ENCODE results near the gene ATCAY. TPM values are rescaled to one million over a fixed set of nuclear protein-coding genes. Genes with fewer than 3 reads are reported as not detected.
A peak's percentile ranks its signal among the peaks of the same experiment; 100 is the strongest.
"Not testable (repeated sequence)": the region's sequence is repeated elsewhere in the genome, so short reads cannot be mapped to it uniquely, and the experiment has no call there.

Gene ATCAY
- polyA plus RNA-seq, 1 donor from 2014 or later = not detected

- Mint-ChIP-seq H3K27ac (no peak overlapping the region), H3K27me3 (no peaks in the 10 kb centered on the region), H3K9me3 (peaks cover 0 to 3% (median 0%) of the 10 kb centered on the region in 3 donors)
Observed at GRCh38 chr19:3904233-3904632, 23.7 kb downstream of the ATCAY start.

DNA sequence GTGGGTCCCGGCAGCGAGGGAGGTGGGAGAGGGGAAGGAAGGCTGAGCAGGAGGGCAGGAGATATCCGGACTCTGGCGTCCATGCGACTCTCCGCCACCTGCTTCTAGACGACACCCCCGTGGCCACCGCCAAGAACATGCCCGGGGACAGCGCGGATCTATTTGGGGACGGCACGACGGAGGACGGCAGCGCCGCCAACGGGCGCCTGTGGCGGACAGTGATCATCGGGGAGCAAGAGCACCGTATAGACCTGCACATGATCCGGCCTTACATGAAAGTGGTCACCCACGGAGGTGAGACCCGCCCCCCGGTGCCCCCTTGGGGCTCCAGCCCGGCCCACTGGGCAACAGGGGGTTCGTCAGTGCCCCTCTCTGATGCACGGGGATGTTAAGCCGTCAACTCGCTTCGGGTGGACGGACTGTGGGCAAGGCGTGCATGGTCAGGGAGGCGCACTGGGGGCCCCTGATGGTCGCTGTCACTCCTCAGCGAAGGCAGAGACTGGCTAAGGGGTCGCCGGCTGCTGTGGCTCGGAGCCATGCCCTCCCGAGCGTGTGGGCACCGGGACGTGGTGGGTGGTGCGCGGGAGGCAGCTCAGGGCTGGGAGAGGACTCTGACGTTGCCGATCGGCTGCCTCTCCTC lies 27.3 kb downstream of the ATCAY start:
- Mint-ChIP-seq H3K27ac (no peak overlapping the region), H3K36me3 (peaks cover 4% of the 10 kb centered on the region), H3K4me1 (no peaks in the 10 kb centered on the region), H3K27me3 (no peaks in the 10 kb centered on the region), H3K9me3 (peaks cover 0 to 6% (median 0%) of the 10 kb centered on the region in 3 donors), H3K4me3 (no peak overlapping the region)

More at GRCh38 chr19:3904233-3904632, 23.7 kb downstream of the ATCAY start:
- H3K4me1 Mint-ChIP-seq = no peaks in the 10 kb centered on the region
- no peaks in the 10 kb centered on the region for H3K36me3 Mint-ChIP-seq
- H3K4me3 Mint-ChIP-seq = no peak overlapping the region

GRCh38 chr19:3908266-3909054 lies 28.0 kb downstream of the ATCAY start:
- H3K27ac Mint-ChIP-seq = no peak overlapping the region

DNA sequence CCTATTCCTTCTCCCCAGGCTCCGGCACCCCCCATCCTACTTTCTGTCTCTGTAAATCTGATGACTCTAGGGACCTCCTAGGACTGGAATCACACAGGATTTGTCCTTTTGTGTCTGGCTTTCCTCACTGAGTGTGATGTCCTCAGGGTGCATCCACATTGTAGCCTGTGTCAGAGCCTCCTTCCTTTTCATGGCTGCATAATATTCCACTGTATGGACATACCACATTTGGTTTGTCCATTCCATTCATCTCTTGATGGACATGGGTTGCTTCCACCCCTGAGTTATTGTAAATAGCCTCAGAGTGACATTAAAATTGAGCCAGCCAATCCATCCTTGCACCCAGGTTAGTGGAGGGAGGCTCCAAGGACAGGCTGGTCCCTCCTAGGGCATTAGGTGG lies 29.6 kb downstream of the ATCAY start:
- H3K36me3 Mint-ChIP-seq = peaks cover 4% of the 10 kb centered on the region
- H3K27ac Mint-ChIP-seq = no peak overlapping the region
- no peak overlapping the region for H3K4me3 Mint-ChIP-seq
- peaks cover 0 to 6% (median 0%) of the 10 kb centered on the region in 3 donors for H3K9me3 Mint-ChIP-seq
- no peaks in the 10 kb centered on the region for H3K27me3 Mint-ChIP-seq
- H3K4me1 Mint-ChIP-seq = no peaks in the 10 kb centered on the region

More at GRCh38 chr19:3908266-3909054, 28.0 kb downstream of the ATCAY start:
- Mint-ChIP-seq H3K4me1 (no peaks in the 10 kb centered on the region), H3K36me3 (peaks cover 4% of the 10 kb centered on the region), H3K27me3 (no peaks in the 10 kb centered on the region), H3K9me3 (peaks cover 0 to 6% (median 0%) of the 10 kb centered on the region in 3 donors), H3K4me3 (no peak overlapping the region)

DNA sequence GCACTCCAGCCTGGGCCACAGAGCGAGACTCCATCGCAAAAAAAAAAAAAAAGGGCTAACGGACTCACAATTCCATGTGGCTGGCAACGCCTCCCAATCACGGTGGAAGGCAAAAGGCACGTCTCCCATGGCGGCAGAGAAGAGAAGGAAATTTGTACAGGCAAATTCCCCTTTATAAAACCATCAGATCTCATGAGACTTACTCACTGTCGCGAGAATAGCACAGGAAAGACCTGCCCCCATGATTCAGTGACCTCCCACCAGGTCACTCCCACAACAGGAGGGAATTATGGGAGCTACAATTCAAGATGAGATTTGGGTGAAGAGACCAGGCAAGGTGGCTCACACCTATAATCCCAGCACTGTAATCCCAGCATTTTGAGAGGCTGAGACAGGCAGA lies 33.7 kb downstream of the ATCAY start:
- Mint-ChIP-seq H3K27me3 (peaks cover 7% of the 10 kb centered on the region), H3K27ac (no peak overlapping the region), H3K9me3 (peaks cover 4 to 5% (median 4%) of the 10 kb centered on the region in 3 donors), H3K4me3 (no peak overlapping the region), H3K4me1 (peaks cover 0 to 4% (median 0%) of the 10 kb centered on the region in 3 donors), H3K36me3 (peaks cover 4% of the 10 kb centered on the region)

DNA sequence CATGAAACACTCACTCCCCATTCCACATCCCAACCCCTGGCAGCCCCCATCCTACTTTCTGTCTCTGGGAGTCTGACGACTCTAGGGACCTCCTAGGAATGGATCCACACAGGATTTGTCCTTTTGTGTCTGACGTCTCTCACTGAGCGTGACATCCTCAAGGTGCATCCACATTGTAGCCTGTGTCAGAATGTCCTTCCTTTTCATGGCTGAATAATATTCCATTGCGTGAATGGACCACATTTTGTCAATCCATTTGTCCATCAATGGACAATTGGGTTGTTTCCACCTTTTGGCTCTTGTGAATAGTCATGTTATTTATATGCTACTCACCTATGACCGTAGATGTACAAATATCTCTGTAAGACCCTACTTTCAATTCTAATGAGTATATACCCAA lies 35.5 kb downstream of the ATCAY start:
- H3K36me3 Mint-ChIP-seq = peaks cover 2% of the 10 kb centered on the region
- peaks cover 0 to 4% (median 0%) of the 10 kb centered on the region in 3 donors for H3K4me1 Mint-ChIP-seq
- H3K9me3 Mint-ChIP-seq = peaks cover 2 to 4% (median 4%) of the 10 kb centered on the region in 3 donors
- H3K4me3 Mint-ChIP-seq = no peak overlapping the region
- no peak overlapping the region for H3K27ac Mint-ChIP-seq
- H3K27me3 Mint-ChIP-seq = peaks cover 7% of the 10 kb centered on the region

- Mint-ChIP-seq H3K27me3 (peaks cover 7% of the 10 kb centered on the region), H3K4me1 (peaks cover 0 to 4% (median 0%) of the 10 kb centered on the region in 3 donors), H3K36me3 (no peaks in the 10 kb centered on the region), H3K4me3 (no peak overlapping the region), H3K27ac (no peak overlapping the region), H3K9me3 (peaks cover 7 to 11% (median 8%) of the 10 kb centered on the region in 3 donors)
Observed at GRCh38 chr19:3919793-3920192, 39.3 kb downstream of the ATCAY start.

DNA sequence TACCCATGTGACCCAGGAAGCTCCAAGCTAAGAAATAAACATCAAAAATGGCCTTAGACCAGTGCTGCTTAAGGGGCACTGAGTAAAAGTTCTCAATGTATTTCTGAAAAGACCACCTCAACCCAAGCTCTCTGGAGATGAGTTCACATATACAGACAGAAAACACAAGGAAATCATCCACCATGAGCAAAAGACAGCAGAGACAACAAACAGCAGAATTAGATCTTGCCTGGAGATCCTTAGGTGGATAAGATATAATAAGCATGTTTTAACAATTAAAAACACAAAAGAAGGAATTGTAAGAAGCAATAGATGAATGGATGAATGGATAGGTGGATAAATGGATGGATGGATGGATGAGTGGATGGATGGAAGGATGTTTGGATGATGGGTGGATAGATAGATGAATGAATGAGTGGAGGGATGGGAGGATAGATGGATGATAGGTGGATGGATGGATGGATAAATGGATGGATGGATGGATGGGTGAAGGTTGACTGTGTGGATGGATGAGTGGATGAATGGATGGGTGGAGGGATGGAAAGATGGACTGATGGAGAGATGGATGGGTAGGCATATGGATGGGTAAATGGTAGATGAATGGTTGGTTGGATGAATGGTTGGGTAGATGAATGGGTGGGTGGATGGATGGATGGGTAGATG lies 42.7 kb downstream of the ATCAY start:
- H3K4me1 Mint-ChIP-seq = no peaks in the 10 kb centered on the region
- H3K27ac Mint-ChIP-seq = no peak overlapping the region
- H3K36me3 Mint-ChIP-seq = no peaks in the 10 kb centered on the region
- H3K27me3 Mint-ChIP-seq = peaks cover 2% of the 10 kb centered on the region
- peak overlapping the region in 1 of 4 donors; percentile 2 for H3K4me3 Mint-ChIP-seq
- H3K9me3 Mint-ChIP-seq = peaks cover 4 to 9% (median 7%) of the 10 kb centered on the region in 3 donors

DNA sequence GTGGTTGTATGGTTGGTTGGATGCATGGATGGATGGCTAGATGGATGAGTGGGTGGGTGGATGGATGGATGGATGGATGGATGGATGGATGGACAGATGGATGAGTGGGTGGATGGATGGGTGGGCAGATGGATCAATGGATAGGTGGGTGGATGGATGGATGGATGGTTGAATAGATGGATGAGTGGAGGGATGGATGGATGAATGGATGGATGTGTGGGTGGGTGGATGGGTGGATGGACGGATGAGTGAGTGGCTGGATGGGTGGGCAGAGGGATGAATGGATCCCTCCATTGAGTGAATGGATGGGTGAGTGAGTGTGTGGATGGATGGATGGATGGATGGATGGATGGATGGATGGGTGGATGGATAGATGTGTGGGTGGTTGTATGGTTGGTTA lies 43.4 kb downstream of the ATCAY start:
- Mint-ChIP-seq H3K36me3 (no peaks in the 10 kb centered on the region), H3K27me3 (peaks cover 3% of the 10 kb centered on the region), H3K27ac (no peak overlapping the region), H3K9me3 (peaks cover 4 to 9% (median 7%) of the 10 kb centered on the region in 3 donors), H3K4me3 (no peak overlapping the region), H3K4me1 (no peaks in the 10 kb centered on the region)

DNA sequence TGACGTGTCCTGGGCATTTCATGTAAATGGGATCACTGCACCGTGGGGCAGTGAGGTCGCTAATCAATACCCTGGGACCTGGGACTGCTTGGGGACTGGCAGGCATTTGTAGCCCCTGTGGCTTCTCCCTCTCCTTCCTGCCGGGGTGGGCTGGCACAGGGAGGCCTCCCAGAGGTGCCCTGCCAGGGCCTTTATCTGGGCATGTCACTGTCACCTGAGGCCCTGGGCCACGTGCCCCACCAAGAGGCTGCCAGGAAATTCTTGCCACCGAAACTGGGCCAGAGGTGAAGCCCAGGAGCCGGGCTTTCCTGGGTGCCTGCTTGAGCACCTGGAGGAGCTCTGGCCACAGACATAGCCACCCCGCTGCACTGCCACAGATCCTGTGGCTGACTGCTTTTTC lies 50.6 kb downstream of the ATCAY start:
- Mint-ChIP-seq H3K4me3 (no peak overlapping the region), H3K27ac (no peak overlapping the region), H3K9me3 (no peaks in the 10 kb centered on the region), H3K36me3 (no peaks in the 10 kb centered on the region), H3K27me3 (peaks cover 23% of the 10 kb centered on the region), H3K4me1 (no peaks in the 10 kb centered on the region)

- H3K4me1 Mint-ChIP-seq = no peaks in the 10 kb centered on the region
- peaks cover 23% of the 10 kb centered on the region for H3K27me3 Mint-ChIP-seq
- no peak within 1 kb of the TSS for H3K4me3 Mint-ChIP-seq
- H3K36me3 Mint-ChIP-seq = no peaks in the 10 kb centered on the region
- H3K9me3 Mint-ChIP-seq = no peaks in the 10 kb centered on the region
- no peak within 1 kb of the TSS for H3K27ac Mint-ChIP-seq
Observed at GRCh38 chr19:3932931-3933810, 52.7 kb downstream of the ATCAY start, which contains the start of gene NMRK2. Gene NMRK2 (plus strand): TSS chr19:3933069. CDS start chr19:3933672, 603 bp downstream.

GRCh38 chr19:3936506-3937442 lies 56.3 kb downstream of the ATCAY start:
- Mint-ChIP-seq H3K4me3 (no peak overlapping the region), H3K27ac (no peak overlapping the region), H3K36me3 (no peaks in the 10 kb centered on the region), H3K9me3 (no peaks in the 10 kb centered on the region), H3K27me3 (peaks cover 14% of the 10 kb centered on the region), H3K4me1 (no peaks in the 10 kb centered on the region)

DNA sequence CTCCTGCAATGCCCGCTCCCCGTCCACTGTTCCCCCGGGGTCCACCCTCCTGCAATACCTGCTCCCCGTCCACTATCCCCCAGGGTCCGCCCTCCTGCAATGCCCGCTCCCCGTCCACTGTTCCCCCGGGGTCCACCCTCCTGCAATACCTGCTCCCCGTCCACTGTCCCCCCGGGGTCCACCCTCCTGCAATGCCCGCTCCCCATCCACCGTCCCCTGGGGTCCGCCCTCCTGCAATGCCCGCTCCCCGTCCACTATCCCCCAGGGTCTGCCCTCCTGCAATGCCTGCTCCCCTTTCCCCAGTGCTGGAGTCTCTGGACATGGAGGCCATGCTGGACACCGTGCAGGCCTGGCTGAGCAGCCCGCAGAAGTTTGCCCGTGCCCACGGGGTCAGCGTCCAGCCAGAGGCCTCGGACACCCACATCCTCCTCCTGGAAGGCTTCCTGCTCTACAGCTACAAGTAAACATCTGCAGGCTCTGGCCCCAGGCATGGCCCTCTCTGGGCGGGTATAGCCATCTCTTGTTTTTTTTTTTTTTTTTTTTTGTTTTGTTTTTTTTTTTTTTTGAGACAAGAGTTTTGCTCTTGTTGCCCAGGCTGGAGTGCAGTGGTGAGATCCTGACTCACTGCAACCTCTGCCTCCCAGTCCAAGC lies 57.9 kb downstream of the ATCAY start:
- not testable (repeated sequence) for H3K36me3 Mint-ChIP-seq, H3K9me3 Mint-ChIP-seq, H3K4me3 Mint-ChIP-seq, H3K27me3 Mint-ChIP-seq, H3K27ac Mint-ChIP-seq, H3K4me1 Mint-ChIP-seq

Measured in IgD-negative memory B cell (primary cell).